B cell (primary cell): Measurements from ENCODE around the gene TCF23. TPM values are rescaled to one million over a fixed set of nuclear protein-coding genes. Genes with fewer than 3 reads are reported as not detected.

Source experiments
- ATAC-seq: fragments of 200-7000 bp; cut with Tn5 transposase; one replicate; pipeline ENCODE4 v1.10.0; 2021; ENCODE audit warnings: low read depth, mild to moderate bottlenecking, moderate number of reproducible peaks, moderate library complexity
- CTCF ChIA-PET: fragments of 350-600 bp; sonication (Branson Sonifier 250); formaldehyde crosslinking; loops from one replicate; lab custom pipeline; 2021; ENCODE audit warnings: antibody characterized with exemption, inconsistent platforms; lab: Charles Lee
- POLR2A ChIA-PET: fragments of 350-600 bp; sonication (Branson Sonifier 250); formaldehyde crosslinking; loops from one replicate; lab custom pipeline; 2021; ENCODE audit warnings: antibody characterized with exemption; lab: Charles Lee
- DNase-seq: peaks from one replicate; pipeline ENCODE4 v3.0.0; 2013
- H2AFZ ChIP-seq: 2 replicates; pipeline ENCODE4 v1.6.1; 2012; ENCODE audit warnings: mild to moderate bottlenecking, low read depth, low read length; ENCODE audit not compliant: insufficient read depth, poor library complexity, severe bottlenecking
- H3K27ac ChIP-seq, 2 donors: 1 replicate in 1 of 2; 2 replicates in 1 of 2; pipeline ENCODE4 v1.5.1; 2012 to 2013; ENCODE audit warnings: low read length in 2 of 2, mild to moderate bottlenecking in 2 of 2, moderate library complexity in 1 of 2
- H3K27me3 ChIP-seq, 4 experiments: fragments of 200-600 bp in 1 of 4; sonication (generic) in 1 of 4; replicated peaks in 1 of 4; 1 replicate in 2 of 4; 2 replicates in 2 of 4; pipeline versions ENCODE4 v1.6.1 to v1.7.0; 2013 to 2016; ENCODE audit warnings: low read length in 3 of 4, mild to moderate bottlenecking in 2 of 4, mixed read lengths in 1 of 4, moderate library complexity in 1 of 4; ENCODE audit not compliant: insufficient read depth in 4 of 4, control insufficient read depth in 3 of 4; ENCODE audit errors: control extremely low read depth in 1 of 4
- H3K36me3 ChIP-seq, 2 experiments: replicated peaks in 1 of 2; 1 replicate in 1 of 2; 2 replicates in 1 of 2; pipeline versions ENCODE4 v1.6.1 to v1.7.1; 2013; ENCODE audit warnings: low read length in 1 of 2; ENCODE audit not compliant: insufficient read depth in 2 of 2, control insufficient read depth in 1 of 2; ENCODE audit errors: control extremely low read depth in 1 of 2, extremely low read depth in 1 of 2
- H3K4me1 ChIP-seq, 2 donors: fragments of 200-600 bp in 1 of 2; sonication (generic) in 1 of 2; 1 replicate in 1 of 2; 2 replicates in 1 of 2; pipeline versions ENCODE4 v1.5.1 to v1.6.1; 2013 to 2017; ENCODE audit warnings: low read length in 2 of 2; ENCODE audit not compliant: control insufficient read depth in 2 of 2, insufficient read depth in 2 of 2
- H3K4me2 ChIP-seq: replicated peaks from 2 replicates; pipeline ENCODE3; 2012; ENCODE audit warnings: mild to moderate bottlenecking, low read depth, low read length; ENCODE audit not compliant: poor library complexity, severe bottlenecking
- H3K4me3 ChIP-seq, 5 experiments: fragments of 200-600 bp in 1 of 5; sonication (generic) in 1 of 5; 1 replicate in 3 of 5; 2 replicates in 2 of 5; pipeline versions ENCODE4 v1.5.1 to v1.7.0; 2011 to 2016; ENCODE audit warnings: low read length in 4 of 5, mild to moderate bottlenecking in 4 of 5, low read depth in 2 of 5, control low read depth in 1 of 5, moderate library complexity in 1 of 5; ENCODE audit not compliant: insufficient read depth in 1 of 5; ENCODE audit errors: control extremely low read depth in 1 of 5, extremely low read depth in 1 of 5
- H3K79me2 ChIP-seq: fragments of 200-600 bp; sonication (generic); one replicate; pipeline ENCODE4 v1.6.0; 2016; ENCODE audit warnings: low read length; ENCODE audit not compliant: control insufficient read depth, insufficient read depth
- H3K9ac ChIP-seq: fragments of 200-600 bp; sonication (generic); 2 replicates; pipeline ENCODE4 v1.6.1; 2017; ENCODE audit warnings: mild to moderate bottlenecking, low read length, moderate library complexity
- H3K9me3 ChIP-seq, 3 donors: one replicate each; pipeline versions ENCODE4 v1.6.1 to v1.7.1; 2013; ENCODE audit warnings: low read length in 2 of 3; ENCODE audit not compliant: control insufficient read depth in 2 of 3, insufficient read depth in 1 of 3; ENCODE audit errors: control extremely low read depth in 1 of 3
- H4K20me1 ChIP-seq: 2 replicates; pipeline ENCODE4 v1.6.0; 2012; ENCODE audit warnings: mild to moderate bottlenecking, low read length; ENCODE audit not compliant: insufficient read depth, control insufficient read depth, poor library complexity, severe bottlenecking
- H3K27ac Mint-ChIP-seq: one replicate; pipeline ENCODE4 v1.8.0; 2021; ENCODE audit warnings: mixed read lengths
- H3K27me3 Mint-ChIP-seq: one replicate; pipeline ENCODE4 v1.8.0; 2021; ENCODE audit warnings: mixed read lengths
- H3K4me1 Mint-ChIP-seq: one replicate; pipeline ENCODE4 v1.8.0; 2021; ENCODE audit warnings: mixed read lengths
- H3K4me3 Mint-ChIP-seq: one replicate; pipeline ENCODE4 v1.8.0; 2021; ENCODE audit warnings: mixed read lengths
- H3K9me3 Mint-ChIP-seq: one replicate; pipeline ENCODE4 v1.8.0; 2022; ENCODE audit warnings: mixed read lengths; ENCODE audit not compliant: insufficient read depth
- CTCF ChIP-seq: fragments of 200-600 bp; IDR thresholded peaks from one replicate; pipeline ENCODE4 v1.8.0; 2022; ENCODE audit warnings: antibody characterized with exemption, mild to moderate bottlenecking
- EZH2 ChIP-seq: IDR thresholded peaks from 2 replicates; pipeline ENCODE4 v1.6.1; 2012; ENCODE audit warnings: borderline replicate concordance, low read depth, mild to moderate bottlenecking, moderate library complexity, low read length; ENCODE audit not compliant: insufficient read depth, poor library complexity, severe bottlenecking
- WGBS: methylation state at CpG from one replicate; pipeline ENCODE4 v1.1.5; 2013; ENCODE audit warnings: missing lambda C conversion rate; ENCODE audit not compliant: insufficient coverage; 5-methylcytosine and 5-hydroxymethylcytosine counted together
- intact Hi-C: fragments of 100-400 bp; cut with micrococcal nuclease; formaldehyde crosslinking; loops from one replicate; pipeline ENCODE4 v1.10.0; 2022
- polyA plus RNA-seq: library from polyadenylated mRNA; depleted of rRNA; stranded (reverse); fragments of >200 nt; gene quantifications from 2 replicates; pipeline ENCODE4 v1.2.3, GENCODE V29; 2012
- total RNA-seq, 2 donors: library from RNA; stranded (reverse); fragments of 120-200 nt in 1 of 2; gene quantifications; 1 replicate in 1 of 2; 2 replicates in 1 of 2; pipeline versions ENCODE4 v1.2.3 to v1.2.4, GENCODE V29; 2013 to 2022

The TCF23 gene
- total and polyA plus RNA-seq, 2 donors (not counting 1 experiment from before 2014, with no cell fraction given), result 0.10 TPM; not detected in 1

DNA sequence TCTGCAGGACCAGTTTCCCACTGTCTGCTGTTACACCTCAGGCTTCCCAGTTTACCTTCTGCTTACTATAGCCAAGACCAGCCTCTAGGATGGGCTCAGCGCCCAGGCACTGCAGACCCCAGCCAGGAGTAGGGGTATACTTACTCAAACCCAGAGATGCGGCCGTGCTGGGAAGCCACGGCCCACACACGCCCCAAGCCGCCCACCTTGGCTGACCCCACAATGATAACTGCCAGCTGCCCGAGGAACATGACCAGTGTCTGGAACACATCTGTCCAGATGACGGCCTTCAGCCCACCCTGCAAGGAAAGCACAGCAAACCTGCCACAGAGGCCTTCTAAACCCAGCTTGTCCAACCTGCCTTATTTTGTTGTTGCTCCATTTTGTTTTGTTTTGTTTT is 56.4 kb downstream of the TCF23 start:
- no peak for ATAC-seq
- TF ChIP-seq CTCF, result no peak
- TF ChIP-seq EZH2, result no peak
- no peak overlapping the region for H3K4me3 ChIP-seq
- H3K79me2 ChIP-seq, result no peaks in the 10 kb centered on the region
- H3K4me1 ChIP-seq, result no peaks in the 10 kb centered on the region
- no peak overlapping the region for H2AFZ ChIP-seq
- no peaks in the 10 kb centered on the region for H3K27me3 Mint-ChIP-seq
- intact Hi-C loops, result no loop called here
- H3K27ac ChIP-seq, result no peak overlapping the region
- peaks cover 3% of the 10 kb centered on the region for H3K4me1 Mint-ChIP-seq
- no peak overlapping the region for H3K27ac Mint-ChIP-seq
- no peaks in the 10 kb centered on the region for H3K27me3 ChIP-seq
- ChIA-PET POLR2A (interaction anchor here (0.6 kb wide), 1 partner anchor 106 kb away, joined by 14 read pairs; no protein-coding TSS in a partner anchor), CTCF (no interaction called here)
- H3K9ac ChIP-seq, result no peak overlapping the region
- no peaks in the 10 kb centered on the region for H4K20me1 ChIP-seq
- 97% methylated on average over 8 of the region's 8 CpGs for WGBS
- H3K36me3 ChIP-seq, result peaks cover 0 to 55% of the 10 kb centered on the region in 2 experiments
- H3K9me3 Mint-ChIP-seq, result no peaks in the 10 kb centered on the region
- no peak overlapping the region for H3K4me2 ChIP-seq
- no peaks in the 10 kb centered on the region for H3K9me3 ChIP-seq
- DNase-seq, result no peak
- no peak overlapping the region for H3K4me3 Mint-ChIP-seq

DNA sequence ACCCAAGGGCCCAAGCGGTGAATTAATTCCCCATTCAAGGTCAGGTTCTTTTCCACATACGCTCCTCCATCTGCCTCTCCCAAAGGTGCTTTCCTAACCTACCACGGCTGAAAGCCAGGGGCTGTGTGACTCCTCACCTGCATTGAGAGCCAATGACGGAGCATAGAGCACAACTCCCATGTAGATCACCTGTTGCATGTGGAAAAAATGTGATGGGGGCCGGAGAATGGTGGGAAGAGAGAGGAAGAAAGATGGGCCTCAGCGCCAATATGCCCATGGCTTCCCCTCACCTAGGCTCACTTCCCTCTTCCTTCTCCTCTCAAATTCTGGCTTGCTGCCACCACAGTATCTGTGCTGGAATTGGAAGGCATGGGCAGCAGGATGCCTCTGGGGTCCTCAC is 57.5 kb downstream of the TCF23 start:
- H3K27ac Mint-ChIP-seq, result no peak overlapping the region
- peaks cover 8% of the 10 kb centered on the region for H3K4me1 Mint-ChIP-seq
- no peaks in the 10 kb centered on the region for H3K27me3 ChIP-seq
- no peak overlapping the region for H3K4me2 ChIP-seq
- 100% methylated on average over 2 of the region's 6 CpGs for WGBS
- peaks cover 0 to 55% of the 10 kb centered on the region in 2 experiments for H3K36me3 ChIP-seq
- ChIA-PET POLR2A (no interaction called here), CTCF (no interaction called here)
- no peak for DNase-seq
- H3K9me3 Mint-ChIP-seq, result no peaks in the 10 kb centered on the region
- no peak overlapping the region for H2AFZ ChIP-seq
- H3K4me1 ChIP-seq, result peaks cover 4 to 5% of the 10 kb centered on the region in 2 donors
- H4K20me1 ChIP-seq, result no peaks in the 10 kb centered on the region
- no peak overlapping the region for H3K4me3 ChIP-seq
- no peaks in the 10 kb centered on the region for H3K27me3 Mint-ChIP-seq
- no peak for TF ChIP-seq CTCF
- no peak for TF ChIP-seq EZH2
- H3K4me3 Mint-ChIP-seq, result no peak overlapping the region
- no peak for ATAC-seq
- no peak overlapping the region for H3K9ac ChIP-seq
- H3K9me3 ChIP-seq, result no peaks in the 10 kb centered on the region
- H3K79me2 ChIP-seq, result no peaks in the 10 kb centered on the region
- intact Hi-C loops, result no loop called here
- no peak overlapping the region for H3K27ac ChIP-seq

Other genes starting within 250 kb of the TCF23 start
- gene MAPRE3, start 178.4 kb upstream of the TCF23 start, total RNA-seq, result 5.4 and 7.1 TPM in 2 replicates
- gene MAPRE3, start 178.4 kb upstream of the TCF23 start, polyA plus RNA-seq, result 6.7 and 9.8 TPM in 2 replicates
- gene TMEM214, start 116.0 kb upstream of the TCF23 start, total RNA-seq, result 91.1 and 97.0 TPM in 2 replicates
- 68.6 and 80.1 TPM in 2 replicates for gene TMEM214, start 116.0 kb upstream of the TCF23 start, polyA plus RNA-seq
- gene AGBL5, start 97.3 kb upstream of the TCF23 start, total RNA-seq, result 17.5 and 18.7 TPM in 2 replicates
- gene AGBL5, start 97.3 kb upstream of the TCF23 start, polyA plus RNA-seq, result 9.4 and 10.0 TPM in 2 replicates
- 195 and 199 TPM in 2 replicates for gene OST4, start 77.3 kb upstream of the TCF23 start, total RNA-seq
- 186 and 257 TPM in 2 replicates for gene OST4, start 77.3 kb upstream of the TCF23 start, polyA plus RNA-seq
- gene EMILIN1, start 70.4 kb upstream of the TCF23 start, total RNA-seq, result 0.39 and 0.52 TPM in 2 replicates
- gene EMILIN1, start 70.4 kb upstream of the TCF23 start, polyA plus RNA-seq, result 0.24 and 0.27 TPM in 2 replicates
- 4.0 and 5.5 TPM in 2 replicates for gene KHK, start 62.2 kb upstream of the TCF23 start, total RNA-seq
- gene KHK, start 62.2 kb upstream of the TCF23 start, polyA plus RNA-seq, result 3.3 and 3.8 TPM in 2 replicates
- not detected in 2 replicates for gene CGREF1, start 29.9 kb upstream of the TCF23 start, total RNA-seq
- not detected in 2 replicates for gene CGREF1, start 29.9 kb upstream of the TCF23 start, polyA plus RNA-seq
- 0.73 and 1.5 TPM in 2 replicates for gene ABHD1, start 25.2 kb upstream of the TCF23 start, total RNA-seq
- gene ABHD1, start 25.2 kb upstream of the TCF23 start, polyA plus RNA-seq, result 0.92 and 2.7 TPM in 2 replicates
- gene PREB, start 14.4 kb upstream of the TCF23 start, total RNA-seq, result 44.6 and 46.0 TPM in 2 replicates
- gene PREB, start 14.4 kb upstream of the TCF23 start, polyA plus RNA-seq, result 63.9 and 88.9 TPM in 2 replicates
- gene PRR30, start 9.6 kb upstream of the TCF23 start, total RNA-seq, result not detected in 2 replicates
- not detected in 2 replicates for gene PRR30, start 9.6 kb upstream of the TCF23 start, polyA plus RNA-seq
- gene ATRAID, start 63.0 kb downstream of the TCF23 start, total RNA-seq, result 88.8 and 89.9 TPM in 2 replicates
- gene ATRAID, start 63.0 kb downstream of the TCF23 start, polyA plus RNA-seq, result 106 and 117 TPM in 2 replicates
- gene SLC5A6, start 63.3 kb downstream of the TCF23 start, total RNA-seq, result 46.1 and 50.8 TPM in 2 replicates
- gene SLC5A6, start 63.3 kb downstream of the TCF23 start, polyA plus RNA-seq, result 52.6 and 82.3 TPM in 2 replicates
- gene CAD, start 68.4 kb downstream of the TCF23 start, total RNA-seq, result 35.6 and 36.0 TPM in 2 replicates
- gene CAD, start 68.4 kb downstream of the TCF23 start, polyA plus RNA-seq, result 29.0 and 48.5 TPM in 2 replicates
- gene SLC30A3, start 114.0 kb downstream of the TCF23 start, total RNA-seq, result not detected in 2 replicates
- 0.07 and 0.09 TPM in 2 replicates for gene SLC30A3, start 114.0 kb downstream of the TCF23 start, polyA plus RNA-seq
- gene DNAJC5G, start 126.4 kb downstream of the TCF23 start, total RNA-seq, result 0.39 TPM in 1 of 2 replicates, not detected in the other
- gene DNAJC5G, start 126.4 kb downstream of the TCF23 start, polyA plus RNA-seq, result not detected in 2 replicates
- gene TRIM54, start 133.4 kb downstream of the TCF23 start, total RNA-seq, result not detected in 2 replicates
- gene TRIM54, start 133.4 kb downstream of the TCF23 start, polyA plus RNA-seq, result not detected in 2 replicates
- 2.7 and 3.6 TPM in 2 replicates for gene UCN, start 159.4 kb downstream of the TCF23 start, total RNA-seq
- 4.3 and 4.5 TPM in 2 replicates for gene UCN, start 159.4 kb downstream of the TCF23 start, polyA plus RNA-seq
- gene MPV17, start 174.1 kb downstream of the TCF23 start, total RNA-seq, result 103 and 111 TPM in 2 replicates
- 137 and 148 TPM in 2 replicates for gene MPV17, start 174.1 kb downstream of the TCF23 start, polyA plus RNA-seq
- gene GTF3C2, start 207.8 kb downstream of the TCF23 start, total RNA-seq, result 114 and 121 TPM in 2 replicates
- 84.8 and 91.4 TPM in 2 replicates for gene GTF3C2, start 207.8 kb downstream of the TCF23 start, polyA plus RNA-seq
- gene EIF2B4, start 221.3 kb downstream of the TCF23 start, total RNA-seq, result 50.5 and 56.7 TPM in 2 replicates
- 33.8 and 47.7 TPM in 2 replicates for gene EIF2B4, start 221.3 kb downstream of the TCF23 start, polyA plus RNA-seq
- 158 and 162 TPM in 2 replicates for gene SNX17, start 221.6 kb downstream of the TCF23 start, total RNA-seq
- gene SNX17, start 221.6 kb downstream of the TCF23 start, polyA plus RNA-seq, result 79.6 and 103 TPM in 2 replicates
- 29.0 and 31.7 TPM in 2 replicates for gene ZNF513, start 231.7 kb downstream of the TCF23 start, total RNA-seq
- 29.5 and 36.8 TPM in 2 replicates for gene ZNF513, start 231.7 kb downstream of the TCF23 start, polyA plus RNA-seq